Measurements from ENCODE around the gene HTR4.

Gene HTR4

DNA sequence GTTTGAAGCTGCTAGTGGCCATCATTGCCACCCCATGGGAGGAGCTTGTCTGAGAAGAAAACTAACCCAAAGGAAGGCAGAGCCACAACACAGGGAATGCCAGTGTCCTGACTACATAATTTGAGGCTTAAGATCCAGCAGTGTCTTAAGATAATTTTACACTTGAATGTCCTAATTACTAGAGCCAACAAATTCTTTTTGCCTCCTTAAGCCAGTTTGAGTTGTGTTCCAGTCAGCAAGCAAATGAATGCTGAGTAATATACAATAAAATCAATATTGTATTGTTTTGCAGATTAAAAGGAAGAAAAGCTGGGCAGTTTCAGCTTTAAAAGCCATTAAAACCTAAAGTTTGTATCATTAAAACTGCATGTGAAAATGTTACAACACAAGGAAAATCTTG is 13.9 kb downstream of the HTR4 start:
- H3K4me3 ChIP-seq (replicated peaks; ENCODE audit: low read depth, low read length), result no peak overlapping the region
- no peaks in the 10 kb centered on the region for H3K36me3 ChIP-seq (ENCODE audit: control insufficient read depth, insufficient read depth, low read length)
- TF ChIP-seq, protein P1, sequence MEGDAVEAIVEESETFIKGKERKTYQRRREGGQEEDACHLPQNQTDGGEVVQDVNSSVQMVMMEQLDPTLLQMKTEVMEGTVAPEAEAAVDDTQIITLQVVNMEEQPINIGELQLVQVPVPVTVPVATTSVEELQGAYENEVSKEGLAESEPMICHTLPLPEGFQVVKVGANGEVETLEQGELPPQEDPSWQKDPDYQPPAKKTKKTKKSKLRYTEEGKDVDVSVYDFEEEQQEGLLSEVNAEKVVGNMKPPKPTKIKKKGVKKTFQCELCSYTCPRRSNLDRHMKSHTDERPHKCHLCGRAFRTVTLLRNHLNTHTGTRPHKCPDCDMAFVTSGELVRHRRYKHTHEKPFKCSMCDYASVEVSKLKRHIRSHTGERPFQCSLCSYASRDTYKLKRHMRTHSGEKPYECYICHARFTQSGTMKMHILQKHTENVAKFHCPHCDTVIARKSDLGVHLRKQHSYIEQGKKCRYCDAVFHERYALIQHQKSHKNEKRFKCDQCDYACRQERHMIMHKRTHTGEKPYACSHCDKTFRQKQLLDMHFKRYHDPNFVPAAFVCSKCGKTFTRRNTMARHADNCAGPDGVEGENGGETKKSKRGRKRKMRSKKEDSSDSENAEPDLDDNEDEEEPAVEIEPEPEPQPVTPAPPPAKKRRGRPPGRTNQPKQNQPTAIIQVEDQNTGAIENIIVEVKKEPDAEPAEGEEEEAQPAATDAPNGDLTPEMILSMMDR (IDR thresholded peaks at IDR 0.05; ENCODE audit: insufficient read depth, low read length, poor library complexity, severe bottlenecking), result no peak
- DNase-seq (ENCODE audit: extremely low read depth, insufficient read length), result no peak
- H3K27me3 ChIP-seq (replicated peaks; ENCODE audit: control insufficient read depth, insufficient read depth, low read length), result no peaks in the 10 kb centered on the region

DNA sequence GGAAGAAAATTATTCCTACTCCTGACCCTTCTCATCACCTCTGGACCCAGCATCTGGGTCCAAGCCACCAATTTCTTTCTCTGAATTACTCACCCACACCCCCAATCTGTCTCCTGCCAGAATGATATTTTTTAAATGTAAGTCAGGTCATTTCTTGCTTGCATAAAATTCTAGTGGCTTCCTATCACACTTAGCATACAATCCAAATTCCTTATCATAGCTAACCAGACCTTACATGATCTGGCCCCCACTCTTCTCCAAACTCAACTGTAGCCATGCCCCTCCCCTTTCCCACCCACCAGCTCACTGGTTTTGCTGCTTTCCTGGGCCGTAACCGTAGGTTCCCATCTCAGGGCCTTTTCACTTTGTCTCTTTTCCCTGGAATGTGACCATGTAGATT is 15.2 kb downstream of the HTR4 start:
- DNase-seq (ENCODE audit: extremely low read depth, insufficient read length), result no peak
- TF ChIP-seq, protein P1 (IDR thresholded peaks at IDR 0.05; ENCODE audit: insufficient read depth, low read length, poor library complexity, severe bottlenecking), result no peak
- H3K36me3 ChIP-seq (ENCODE audit: control insufficient read depth, insufficient read depth, low read length), result no peaks in the 10 kb centered on the region
- H3K4me3 ChIP-seq (replicated peaks; ENCODE audit: low read depth, low read length), result no peak overlapping the region
- no peaks in the 10 kb centered on the region for H3K27me3 ChIP-seq (replicated peaks; ENCODE audit: control insufficient read depth, insufficient read depth, low read length)

- H3K27me3 ChIP-seq (replicated peaks; ENCODE audit: control insufficient read depth, insufficient read depth, low read length), result 0 out of 2 replicates have a peak, but pooled peaks cover 1% of the 10 kb centered on the region
- TF ChIP-seq, protein P1 (IDR thresholded peaks at IDR 0.05; ENCODE audit: insufficient read depth, low read length, poor library complexity, severe bottlenecking), result no peak
- DNase-seq (ENCODE audit: extremely low read depth, insufficient read length), result no peak
- no peaks in the 10 kb centered on the region for H3K36me3 ChIP-seq (ENCODE audit: control insufficient read depth, insufficient read depth, low read length)
- no peak overlapping the region for H3K4me3 ChIP-seq (replicated peaks; ENCODE audit: low read depth, low read length)
These were observed 18.0 kb downstream of the HTR4 start for GRCh38 chr5:148636353-148636752.

DNA sequence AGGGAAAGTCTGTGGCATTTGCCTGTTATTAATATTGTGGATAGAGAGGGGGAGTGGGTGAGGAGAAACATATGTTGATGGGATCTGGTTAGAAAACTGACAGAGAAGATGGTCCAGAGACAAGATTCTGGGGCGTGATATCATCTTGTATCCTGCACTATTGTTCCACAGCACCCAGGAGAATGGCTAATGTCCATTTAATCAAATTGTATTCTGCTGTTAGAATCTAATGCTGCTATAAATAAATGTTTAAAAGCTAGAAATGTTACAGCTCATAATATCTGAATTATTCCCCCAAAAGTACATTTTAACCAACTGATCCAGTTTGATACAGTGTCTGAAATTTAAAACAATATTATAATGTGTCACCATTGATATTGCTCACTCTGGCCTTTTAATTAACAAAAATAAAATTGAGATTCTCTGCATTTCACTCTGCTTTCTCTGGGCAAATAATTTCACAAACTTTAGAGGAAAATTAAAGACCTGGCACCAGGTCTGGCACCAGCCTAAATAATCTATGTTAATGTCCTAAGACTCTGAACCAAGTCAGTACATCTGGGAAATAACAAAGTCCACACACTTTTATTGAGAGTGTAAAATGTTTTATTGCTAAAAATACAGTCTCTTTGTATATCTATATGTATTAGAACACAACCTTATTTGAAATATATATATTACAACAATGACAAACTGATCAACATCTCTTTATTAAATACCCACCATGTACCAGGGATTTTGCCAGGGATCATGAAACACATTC is 18.8 kb downstream of the HTR4 start:
- no peak for DNase-seq (ENCODE audit: extremely low read depth, insufficient read length)
- TF ChIP-seq, protein P1 (IDR thresholded peaks at IDR 0.05; ENCODE audit: insufficient read depth, low read length, poor library complexity, severe bottlenecking), result no peak
- Histone ChIP-seq H3K4me3 (replicated peaks; ENCODE audit: low read depth, low read length) (no peak overlapping the region), H3K27me3 (replicated peaks; ENCODE audit: control insufficient read depth, insufficient read depth, low read length) (0 out of 2 replicates have a peak, but pooled peaks cover 1% of the 10 kb centered on the region), H3K36me3 (ENCODE audit: control insufficient read depth, insufficient read depth, low read length) (no peaks in the 10 kb centered on the region)

DNA sequence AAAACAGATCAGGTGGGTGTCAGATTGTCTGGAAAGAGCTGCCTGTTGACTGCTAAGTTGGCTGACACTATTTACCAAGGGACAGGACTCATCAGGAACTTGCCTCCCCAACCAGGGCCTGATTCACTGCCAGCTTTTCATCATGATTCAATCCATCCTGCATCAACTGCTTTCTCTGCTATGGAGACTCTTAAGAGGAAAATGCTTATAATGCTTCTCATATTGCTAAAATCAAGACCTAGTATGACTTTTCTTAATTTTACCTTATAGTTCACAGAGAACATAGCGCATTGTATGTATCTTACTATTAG is 21.3 kb downstream of the HTR4 start:
- DNase-seq (ENCODE audit: extremely low read depth, insufficient read length), result no peak
- TF ChIP-seq, protein P1 (IDR thresholded peaks at IDR 0.05; ENCODE audit: insufficient read depth, low read length, poor library complexity, severe bottlenecking), result no peak
- H3K36me3 ChIP-seq (ENCODE audit: control insufficient read depth, insufficient read depth, low read length), result no peaks in the 10 kb centered on the region
- no peak overlapping the region for H3K4me3 ChIP-seq (replicated peaks; ENCODE audit: low read depth, low read length)
- H3K27me3 ChIP-seq (replicated peaks; ENCODE audit: control insufficient read depth, insufficient read depth, low read length), result 0 out of 2 replicates have a peak, but pooled peaks cover 1% of the 10 kb centered on the region

All from GM06990 (cell line).